COR-L47 (cell line): Measurements from ENCODE around the gene APOBEC3B.
"Not testable (repeated sequence)": the region's sequence is repeated elsewhere in the genome, so short reads cannot be mapped to it uniquely, and the experiment has no call there.

Experiments
- DNase-seq: peaks from one replicate; lab custom pipeline; 2025; lab: John Stamatoyannopoulos, UW

APOBEC3B gene

GRCh38 chr22:38997518-38997917, 15.4 kb downstream of the APOBEC3B start:
- DNase-seq = no peak

GRCh38 chr22:39003165-39003638, 21.1 kb downstream of the APOBEC3B start:
- DNase-seq = peak; percentile 50

- DNase-seq = no peak
Observed at GRCh38 chr22:39007177-39007576, 25.0 kb downstream of the APOBEC3B start.

GRCh38 chr22:39008271-39008850, 26.2 kb downstream of the APOBEC3B start:
- DNase-seq = not testable (repeated sequence)

GRCh38 chr22:39010946-39011345, 28.8 kb downstream of the APOBEC3B start:
- DNase-seq = no peak

GRCh38 chr22:39012533-39013511, 30.7 kb downstream of the APOBEC3B start:
- DNase-seq = no peak

GRCh38 chr22:39013561-39013941, 31.4 kb downstream of the APOBEC3B start:
- DNase-seq = not testable (repeated sequence)

- DNase-seq = no peak
Observed at GRCh38 chr22:39013942-39014722, 32.0 kb downstream of the APOBEC3B start, which contains the start of gene APOBEC3C. Gene APOBEC3C, plus strand, starts transcription at chr22:39014257. Its CDS starts 106 bp downstream, at chr22:39014363.

GRCh38 chr22:39014723-39015121, 32.6 kb downstream of the APOBEC3B start:
- DNase-seq = not testable (repeated sequence)

- no peak for DNase-seq
Observed at GRCh38 chr22:39016592-39016991, 34.4 kb downstream of the APOBEC3B start.

- no peak for DNase-seq
Observed at GRCh38 chr22:39017596-39018365, 35.6 kb downstream of the APOBEC3B start.

GRCh38 chr22:39020021-39020651, 38.0 kb downstream of the APOBEC3B start:
- DNase-seq = not testable (repeated sequence)

GRCh38 chr22:39021552-39022250, 39.6 kb downstream of the APOBEC3B start:
- DNase-seq = no peak

- DNase-seq = no peak
Observed at GRCh38 chr22:39024519-39025308, 42.6 kb downstream of the APOBEC3B start.

GRCh38 chr22:39026509-39027150, 44.5 kb downstream of the APOBEC3B start:
- DNase-seq = no peak

- DNase-seq = no peak
Observed at GRCh38 chr22:39027717-39028116, 45.6 kb downstream of the APOBEC3B start.

- no peak for DNase-seq
Observed at GRCh38 chr22:39028281-39028680, 46.1 kb downstream of the APOBEC3B start.

- no peak for DNase-seq
Observed at GRCh38 chr22:39029227-39029626, 47.1 kb downstream of the APOBEC3B start.

GRCh38 chr22:39030705-39031104, 48.6 kb downstream of the APOBEC3B start:
- no peak for DNase-seq
